HCT116 (cell line): ENCODE measurements around the gene CALM1. TPM values are rescaled to one million over a fixed set of nuclear protein-coding genes. Genes with fewer than 3 reads are reported as not detected.

ENCODE experiments used
- ATAC-seq: fragments of 200-7000 bp; cut with Tn5 transposase; 2 replicates; pipeline ENCODE4 v1.9.1; 2020; ENCODE audit warnings: mild to moderate bottlenecking, moderate library complexity
- BruUV-seq: library from RNA; stranded (reverse); fragments of 400-500 nt; replicated peaks from 2 replicates; lab custom pipeline; 2021; lab: Mats Ljungman, UMichigan
- CTCF ChIA-PET: fragments of 300-600 bp; sonication (Branson Sonifier 250); formaldehyde crosslinking; loops from one replicate; lab custom pipeline; 2021; ENCODE audit warnings: antibody characterized with exemption; lab: Charles Lee
- POLR2A ChIA-PET: fragments of 300-600, 350-600 bp; sonication (Branson Sonifier 250); formaldehyde crosslinking; loops from one replicate; lab custom pipeline; 2021; ENCODE audit warnings: antibody characterized with exemption; lab: Charles Lee
- RAD21 ChIA-PET, 2 experiments: fragments of 300-600 bp; sonication (Branson Sonifier 250); formaldehyde crosslinking; loops; one replicate each; lab custom pipeline; 2023; ENCODE audit warnings: low total read pairs in 2 of 2; ENCODE audit not compliant: uncharacterized antibody in 2 of 2, unreplicated experiment in 2 of 2, low non-redundant PET in 1 of 2; lab: Charles Lee
- DNase-seq: peaks from one replicate; pipeline ENCODE4 v3.0.0-alpha.2; 2010; ENCODE audit warnings: low read depth, low spot score
- H2AFZ ChIP-seq: fragments of 200-600 bp; shearing (Covaris generic), sonication (generic); 2 replicates; pipeline ENCODE4 v1.6.1; 2017; ENCODE audit warnings: low read depth, mixed run types, mixed read lengths, antibody characterized with exemption, low read length; ENCODE audit not compliant: poor library complexity, severe bottlenecking
- H3K27ac ChIP-seq: 2 replicates; pipeline ENCODE4 v1.5.1; 2012; ENCODE audit warnings: low read depth, low read length
- H3K27me3 ChIP-seq: fragments of 200-600 bp; sonication (generic); 2 replicates; pipeline ENCODE4 v1.6.1; 2016; ENCODE audit warnings: mixed run types, low read length, mixed read lengths; ENCODE audit not compliant: insufficient read depth
- H3K36me3 ChIP-seq, 2 experiments: fragments of 200-500 bp in 1 of 2; fragments of 200-600 bp in 1 of 2; sonication (Bioruptor generic) in 1 of 2; sonication (generic) in 1 of 2; 2 replicates each; pipeline versions ENCODE4 v1.5.1 to v1.6.1; 2014 to 2016; ENCODE audit warnings: low read length in 2 of 2, inconsistent platforms in 1 of 2, mixed read lengths in 1 of 2, mixed run types in 1 of 2; ENCODE audit not compliant: insufficient read depth in 2 of 2, control insufficient read depth in 1 of 2
- H3K4me1 ChIP-seq, 2 experiments: fragments of 200-600 bp in 1 of 2; sonication (generic) in 1 of 2; 2 replicates each; pipeline versions ENCODE4 v1.5.1 to v1.6.1; 2012 to 2017; ENCODE audit warnings: low read length in 2 of 2, inconsistent platforms in 1 of 2, mild to moderate bottlenecking in 1 of 2, mixed read lengths in 1 of 2, mixed run types in 1 of 2, moderate library complexity in 1 of 2; ENCODE audit not compliant: insufficient read depth in 2 of 2, control insufficient read depth in 1 of 2
- H3K4me2 ChIP-seq: fragments of 200-600 bp; sonication (generic); 2 replicates; pipeline ENCODE4 v1.6.1; 2017; ENCODE audit warnings: mixed run types, low read length, mixed read lengths
- H3K4me3 ChIP-seq, 2 experiments: fragments of 200-600 bp in 1 of 2; sonication (generic) in 1 of 2; replicated peaks in 1 of 2; 2 replicates each; pipeline ENCODE4 v1.5.1; 2011 to 2016; ENCODE audit warnings: low read length in 2 of 2, control low read depth in 1 of 2, low read depth in 1 of 2, mild to moderate bottlenecking in 1 of 2, mixed read lengths in 1 of 2, mixed run types in 1 of 2
- H3K79me2 ChIP-seq: fragments of 200-600 bp; sonication (generic); 2 replicates; pipeline ENCODE4 v1.6.1; 2017; ENCODE audit warnings: mild to moderate bottlenecking, mixed run types, low read length, moderate library complexity, mixed read lengths; ENCODE audit not compliant: insufficient read depth
- H3K9ac ChIP-seq: fragments of 200-600 bp; sonication (generic); 2 replicates; pipeline ENCODE4 v1.6.1; 2016; ENCODE audit warnings: low read length, mixed read lengths
- H3K9me2 ChIP-seq: fragments of 200-600 bp; sonication (generic), shearing (Covaris generic); 2 replicates; pipeline ENCODE4 v1.6.1; 2017; ENCODE audit warnings: mixed run types, mild to moderate bottlenecking, moderate library complexity; ENCODE audit not compliant: insufficient read depth
- H3K9me3 ChIP-seq, 2 experiments: fragments of 200-500 bp in 1 of 2; fragments of 200-600 bp in 1 of 2; sonication (Bioruptor generic) in 1 of 2; sonication (generic) in 1 of 2; 2 replicates each; pipeline ENCODE4 v1.6.1; 2014 to 2017; ENCODE audit warnings: low read length in 2 of 2, mixed read lengths in 2 of 2, inconsistent platforms in 1 of 2, low read depth in 1 of 2, mild to moderate bottlenecking in 1 of 2, mixed run types in 1 of 2, moderate library complexity in 1 of 2; ENCODE audit not compliant: control insufficient read depth in 1 of 2, insufficient read depth in 1 of 2
- H4K20me1 ChIP-seq: fragments of 200-600 bp; sonication (generic), shearing (Covaris generic); 2 replicates; pipeline ENCODE4 v1.6.1; 2017; ENCODE audit warnings: mixed run types, mild to moderate bottlenecking, moderate library complexity; ENCODE audit not compliant: insufficient read depth
- ATF3 ChIP-seq: IDR thresholded peaks from 2 replicates; pipeline ENCODE4 v1.6.1; 2012
- CEBPB ChIP-seq: IDR thresholded peaks from 2 replicates; pipeline ENCODE4 v1.6.1; 2012; ENCODE audit warnings: low read depth
- EZH2phosphoT487 ChIP-seq: fragments of 200-600 bp; IDR thresholded peaks from 2 replicates; pipeline ENCODE4 v1.6.1; 2018; ENCODE audit warnings: antibody characterized with exemption, borderline replicate concordance
- POLR2AphosphoS5 ChIP-seq: IDR thresholded peaks from 2 replicates; pipeline ENCODE4 v1.6.1; 2011; ENCODE audit warnings: mild to moderate bottlenecking, low read depth, low read length, moderate library complexity
- TCF7L2 ChIP-seq: IDR thresholded peaks from 2 replicates; pipeline ENCODE4 v1.7.0; 2011; ENCODE audit warnings: borderline replicate concordance, inconsistent platforms; ENCODE audit not compliant: insufficient read depth, insufficient read length; ENCODE audit errors: extremely low read depth
- ZBTB33 ChIP-seq: IDR thresholded peaks from 2 replicates; pipeline ENCODE4 v1.6.1; 2011; ENCODE audit warnings: mild to moderate bottlenecking, low read length, moderate library complexity; ENCODE audit not compliant: insufficient replicate concordance; ENCODE audit errors: extremely low read depth
- ZFX ChIP-seq: fragments of 450-650 bp; IDR thresholded peaks from 2 replicates; pipeline ENCODE4 v1.6.1; 2017
- intact Hi-C: fragments of 100-400 bp; cut with micrococcal nuclease; formaldehyde crosslinking; loops from 2 replicates; pipeline ENCODE4 v1.10.0; 2022
- total RNA-seq: library from RNA; stranded (reverse); gene quantifications from one replicate; pipeline ENCODE4 v1.2.1, GENCODE V29; 2021; ENCODE audit not compliant: unreplicated experiment

The CALM1 gene
- total RNA-seq, 1 experiment from 2014 or later, result 261 TPM

GRCh38 chr14:90456551-90456950, 59.7 kb downstream of the CALM1 start:
- TF ChIP-seq ATF3 (no peak), ZFX (no peak), EZH2phosphoT487 (no peak), POLR2AphosphoS5 (no peak), TCF7L2 (no peak)
- no peaks in the 10 kb centered on the region for H3K79me2 ChIP-seq
- H2AFZ ChIP-seq, result no peak overlapping the region
- DNase-seq (no peak), ATAC-seq (no peak)
- no peaks in the 10 kb centered on the region for H3K9me2 ChIP-seq
- no peak overlapping the region for H3K27ac ChIP-seq
- no TSS peak for BruUV-seq
- no peaks in the 10 kb centered on the region for H3K9me3 ChIP-seq
- H3K9ac ChIP-seq, result no peak overlapping the region
- H3K4me1 ChIP-seq, result 0 out of 4 replicates have a peak, but pooled peaks cover 0 to 6% of the 10 kb centered on the region in 2 experiments
- CTCF ChIA-PET, result no interaction called here
- H3K36me3 ChIP-seq, result no peaks in the 10 kb centered on the region
- RAD21 ChIA-PET, result interaction anchor here in 1 of 2 experiments (0.7 kb wide), 1 partner anchor 54 kb away, joined by 3 read pairs; no protein-coding TSS in a partner anchor
- POLR2A ChIA-PET, result no interaction called here
- no peak overlapping the region for H3K4me2 ChIP-seq
- no peaks in the 10 kb centered on the region for H4K20me1 ChIP-seq
- H3K27me3 ChIP-seq, result no peaks in the 10 kb centered on the region; the same call in 1 of the 2 replicates
- H3K4me3 ChIP-seq, result no peak overlapping the region
- intact Hi-C loops, result no loop called here

- POLR2A ChIA-PET, result no interaction called here
- DNase-seq (no peak), ATAC-seq (no peak)
- Histone ChIP-seq H3K9ac (no peak overlapping the region), H3K27me3 (no peaks in the 10 kb centered on the region; the same call in 1 of the 2 replicates), H3K9me2 (no peaks in the 10 kb centered on the region), H3K36me3 (no peaks in the 10 kb centered on the region), H2AFZ (no peak overlapping the region), H3K4me2 (no peak overlapping the region), H3K4me3 (no peak overlapping the region), H4K20me1 (no peaks in the 10 kb centered on the region), H3K4me1 (0 out of 4 replicates have a peak, but pooled peaks cover 0 to 6% of the 10 kb centered on the region in 2 experiments), H3K9me3 (no peaks in the 10 kb centered on the region), H3K79me2 (no peaks in the 10 kb centered on the region), H3K27ac (no peak overlapping the region)
- RAD21 ChIA-PET, result interaction anchor here in 1 of 2 experiments (0.7 kb wide), 1 partner anchor 55 kb away, joined by 3 read pairs; no protein-coding TSS in a partner anchor
- BruUV-seq, result no TSS peak
- CTCF ChIA-PET, result no interaction called here
- intact Hi-C loops, result no loop called here
- TF ChIP-seq CEBPB (no peak), ZBTB33 (no peak)
These were observed 60.4 kb downstream of the CALM1 start for GRCh38 chr14:90457186-90457585.

Other genes with a start within 250 kb of the CALM1 start
- 132 TPM for gene PSMC1, start 140.5 kb upstream of the CALM1 start, total RNA-seq
- gene NRDE2, start 65.1 kb upstream of the CALM1 start, total RNA-seq, result 20.1 TPM